ENCODE data around the gene ENTPD1.

The ENTPD1 gene

DNA sequence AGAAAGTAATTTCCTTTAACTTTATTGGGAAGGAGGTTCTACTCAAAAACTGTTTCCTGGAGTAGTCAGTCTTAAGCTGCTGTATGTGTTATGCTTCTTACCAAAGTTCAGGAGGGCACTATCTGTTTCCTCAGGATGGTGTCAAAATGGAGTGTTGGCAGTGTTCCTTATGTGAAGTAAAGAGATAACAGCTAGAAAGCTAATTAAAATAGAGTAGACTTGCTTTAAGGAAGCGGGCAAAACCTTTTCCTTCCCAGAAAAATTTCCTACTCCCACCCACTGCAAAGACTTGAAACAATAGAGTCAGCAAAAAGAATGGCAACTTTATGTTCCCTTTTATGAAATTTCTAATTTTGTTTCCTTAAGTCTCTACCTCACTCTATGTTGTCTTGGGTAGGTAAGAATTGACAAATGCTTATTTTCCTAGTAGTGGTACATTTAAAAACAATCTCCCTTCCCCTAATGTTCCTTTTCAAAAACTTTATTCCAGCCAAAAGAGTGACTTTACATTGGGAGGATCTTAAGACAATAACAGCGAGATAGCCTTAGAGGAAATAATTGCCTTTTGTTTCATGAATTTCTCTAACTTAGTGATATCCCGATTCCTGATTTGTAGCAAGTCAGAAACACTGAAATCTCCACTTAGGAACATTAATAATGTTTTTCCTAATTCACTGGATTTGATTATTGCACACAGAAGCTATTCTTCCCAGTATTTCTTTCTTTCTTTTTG, 26.5 kb upstream of the ENTPD1 start:
- TF ChIP-seq CTCF (IDR thresholded peaks at IDR 0.05) = no peak

DNA sequence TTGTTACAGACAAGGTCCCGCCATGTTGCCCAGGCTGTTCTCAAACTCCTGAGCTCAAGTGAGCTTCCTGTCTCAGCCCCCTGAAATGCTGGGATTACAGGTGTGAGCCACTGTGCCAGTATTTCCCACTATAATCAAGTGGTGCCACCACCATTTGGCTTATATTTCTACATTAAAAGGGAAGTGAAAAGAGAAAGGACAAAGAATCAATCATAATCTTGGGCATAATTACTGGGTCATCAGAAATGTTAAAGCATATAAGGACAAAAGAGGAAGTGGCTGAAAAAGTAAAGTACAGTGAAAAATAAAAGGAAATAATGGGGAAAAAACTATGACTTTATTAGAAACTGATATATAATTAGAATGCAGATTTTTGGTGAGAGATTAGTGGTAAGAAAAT, 25.7 kb upstream of the ENTPD1 start:
- TF ChIP-seq CTCF (IDR thresholded peaks at IDR 0.05) = no peak

DNA sequence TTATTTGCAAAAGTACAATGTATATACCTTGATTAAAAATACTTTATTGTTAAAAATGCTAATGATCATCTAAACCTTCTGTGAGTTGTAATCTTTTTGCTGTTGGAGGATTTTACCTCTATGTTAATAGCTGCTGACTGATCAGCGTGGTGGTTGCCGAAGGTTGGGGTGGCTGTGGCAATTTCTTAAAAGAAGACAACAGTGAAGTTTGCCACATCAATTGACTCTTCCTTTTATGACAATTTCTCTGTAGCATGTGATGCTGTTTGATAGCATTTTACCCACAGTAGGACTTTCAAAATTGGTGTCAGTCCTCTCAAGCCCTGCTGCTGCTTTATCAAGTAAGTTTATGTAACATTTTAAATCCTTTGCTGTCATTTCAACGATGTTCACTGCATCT, 16.9 kb upstream of the ENTPD1 start:
- no peak for TF ChIP-seq CTCF (IDR thresholded peaks at IDR 0.05)

GRCh38 chr10:95741807-95742467, 14.0 kb upstream of the ENTPD1 start:
- no peak for TF ChIP-seq CTCF (IDR thresholded peaks at IDR 0.05)

DNA sequence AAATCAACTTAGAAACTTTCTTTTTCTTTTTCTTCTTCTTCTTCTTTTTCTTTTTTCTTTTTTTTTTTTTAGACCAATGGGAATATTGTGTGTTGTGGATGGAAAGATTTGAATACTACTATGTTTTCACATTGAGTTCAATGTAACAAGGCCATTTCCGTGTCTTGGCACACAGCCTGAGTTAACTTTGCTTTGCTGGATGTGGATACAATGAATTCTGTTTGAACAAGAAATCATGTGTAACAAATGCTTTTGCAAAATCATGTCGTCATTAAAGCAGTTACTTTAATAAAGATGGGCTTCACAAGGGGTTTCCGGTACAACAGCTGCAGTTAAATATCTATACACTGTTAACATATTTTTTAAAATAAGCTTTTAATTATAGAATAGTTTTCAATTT, 13.5 kb upstream of the ENTPD1 start:
- TF ChIP-seq CTCF (IDR thresholded peaks at IDR 0.05) = no peak

DNA sequence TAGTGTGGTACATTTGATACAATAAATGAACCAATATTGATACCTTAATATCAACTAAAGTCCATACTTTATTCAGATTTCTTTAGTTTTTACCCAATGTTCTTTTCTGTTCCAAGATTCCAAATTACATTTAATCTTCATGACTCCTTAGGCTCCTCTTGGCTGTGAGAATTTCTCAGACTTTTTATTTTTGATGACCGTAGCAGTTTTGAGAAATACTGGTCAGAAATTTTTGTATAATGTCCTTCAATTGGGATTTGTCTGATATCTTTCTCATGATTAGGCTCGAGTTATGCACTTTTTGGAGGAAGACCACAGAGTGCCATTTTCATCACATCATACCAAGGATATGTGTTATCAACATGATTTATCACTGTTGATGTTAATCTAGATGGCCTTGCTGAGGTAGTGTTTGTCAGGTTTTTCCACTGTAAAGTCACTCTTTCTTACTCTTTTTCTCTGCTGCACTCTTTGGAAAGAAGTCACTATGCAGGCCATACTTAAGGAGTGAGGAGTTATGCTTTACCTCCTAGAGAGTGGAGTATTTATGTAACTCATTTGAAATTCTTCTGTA, 12.9 kb upstream of the ENTPD1 start:
- no peak for TF ChIP-seq CTCF (IDR thresholded peaks at IDR 0.05)

DNA sequence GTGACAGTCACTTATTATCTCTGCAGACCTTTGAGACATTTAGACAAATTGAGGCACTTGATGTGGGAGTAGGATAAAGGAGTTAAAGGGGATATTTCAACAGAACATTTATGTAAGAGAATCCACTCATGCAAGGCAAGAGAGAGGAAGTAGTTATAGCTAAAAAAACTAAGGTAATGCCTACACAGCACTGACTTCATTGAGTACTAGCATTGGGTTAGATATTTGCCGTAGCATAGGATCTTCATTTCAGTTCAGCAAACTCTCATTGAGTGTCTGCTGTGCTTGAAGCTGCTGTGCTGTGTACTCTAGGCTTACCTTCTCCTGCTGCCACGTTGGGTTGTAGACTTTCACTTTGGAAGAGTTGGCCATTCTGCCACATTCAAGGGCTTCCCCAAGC, 10.5 kb upstream of the ENTPD1 start:
- TF ChIP-seq CTCF (IDR thresholded peaks at IDR 0.05) = no peak
